IMR-90 (cell line): ENCODE results near the gene AMBRA1.

Experiments used
- CEBPB ChIP-seq: IDR thresholded peaks from 2 replicates; pipeline ENCODE4 v1.6.1; 2012; ENCODE audit warnings: low read depth, low read length, improper control_type of control experiment
- CTCF ChIP-seq: conservative IDR thresholded peaks from 2 replicates; pipeline ENCODE4 v1.5.1; 2012; ENCODE audit warnings: mild to moderate bottlenecking, low read depth, low read length, improper control_type of control experiment
- FOS ChIP-seq: fragments of 150-350 bp; IDR thresholded peaks from 2 replicates; pipeline ENCODE4 v1.6.1; 2016; ENCODE audit warnings: low read depth, low read length
- MAZ ChIP-seq: IDR thresholded peaks from 2 replicates; pipeline ENCODE4 v1.6.1; 2012; ENCODE audit warnings: low read depth, mild to moderate bottlenecking, low read length, improper control_type of control experiment, moderate library complexity, borderline replicate concordance
- POLR2A ChIP-seq: IDR thresholded peaks from 2 replicates; pipeline ENCODE4 v1.6.1; 2012; ENCODE audit warnings: mild to moderate bottlenecking, low read depth, low read length
- RFX5 ChIP-seq: IDR thresholded peaks from 2 replicates; pipeline ENCODE4 v1.8.0; 2012; ENCODE audit warnings: low read depth, mild to moderate bottlenecking, low read length, moderate library complexity
- SMC3 ChIP-seq: fragments of 150-350 bp; IDR thresholded peaks from 2 replicates; pipeline ENCODE4 v1.6.1; 2016; ENCODE audit warnings: low read depth, mild to moderate bottlenecking, antibody characterized with exemption, low read length, moderate library complexity
- USF2 ChIP-seq: fragments of 150-350 bp; IDR thresholded peaks from 2 replicates; pipeline ENCODE4 v1.6.1; 2017; ENCODE audit warnings: mild to moderate bottlenecking, antibody characterized with exemption, low read length, low read depth

GRCh38 chr11:46351606-46352005, 242.2 kb downstream of the AMBRA1 start:
- TF ChIP-seq CTCF (no peak), USF2 (no peak), POLR2A (no peak), CEBPB (no peak), FOS (no peak), RFX5 (no peak), SMC3 (no peak), MAZ (no peak)
